Mucosa of descending colon (tissue), 3 donors: ENCODE results near the gene NTNG1. TPM values are rescaled to one million over a fixed set of nuclear protein-coding genes. Genes with fewer than 3 reads are reported as not detected.
"Not testable (repeated sequence)": the region's sequence is repeated elsewhere in the genome, so short reads cannot be mapped to it uniquely, and the experiment has no call there.

Experiments
- ATAC-seq: fragments of 200-7000 bp; cut with Tn5 transposase; one replicate; pipeline ENCODE4 v1.9.1; 2020; ENCODE audit warnings: mild to moderate bottlenecking, moderate library complexity
- DNase-seq, 3 donors: peaks; one replicate each; pipeline ENCODE4 v3.0.0-alpha.2; 2020
- H3K36me3 ChIP-seq: fragments of 200-600 bp; one replicate; pipeline ENCODE4 v1.8.0; 2021; ENCODE audit warnings: low read depth, mild to moderate bottlenecking
- H3K4me1 ChIP-seq: fragments of 200-600 bp; one replicate; pipeline ENCODE4 v1.8.0; 2021; ENCODE audit warnings: low read depth, mild to moderate bottlenecking
- H3K4me3 ChIP-seq: fragments of 200-600 bp; one replicate; pipeline ENCODE4 v1.8.0; 2021; ENCODE audit warnings: mild to moderate bottlenecking
- H3K9me3 ChIP-seq: fragments of 200-600 bp; one replicate; pipeline ENCODE4 v1.8.0; 2021; ENCODE audit warnings: mild to moderate bottlenecking
- intact Hi-C, 2 donors: fragments of 100-400 bp; cut with DNase I in 1 of 2; cut with micrococcal nuclease in 1 of 2; formaldehyde crosslinking; loops; one replicate each; pipeline versions ENCODE4 v1.11.0 to v1.11.1; 2022; cut with DNase I, micrococcal nuclease
- long read RNA-seq, 2 donors: library from polyadenylated mRNA; unstranded; transcript quantifications; one replicate each; pipeline ENCODE4 v2.0.0, GENCODE V29; 2019 to 2021
- total RNA-seq, 3 donors: library from RNA; stranded (reverse); fragmentation: NEBNext Ultra II Directional in 2 of 3; extraction: Animal tissue kit (Norgen Biotek cat#: 25700) in 2 of 3; gene quantifications; one replicate each; pipeline versions ENCODE4 v1.2.1 to v1.2.4, GENCODE V29; 2021 to 2023
- TF ChIP-seq, protein P1 (sequence below): fragments of 200-600 bp; IDR thresholded peaks from one replicate; pipeline ENCODE4 v1.8.0; 2022; ENCODE audit warnings: antibody characterized with exemption, mild to moderate bottlenecking
- donor health status: DM: no; HTN: no; CAD: no; lungs with moderate emphysema.
- donor health status: DM: no; HTN: no; CAD: no.
- donor health status: DM: no; HTN: yes; CAD: no.

Gene NTNG1
- total RNA-seq = 1 to 10 TPM in 2 of 3 donors, under 1 TPM in 1; 0.23 to 2.5 (median 1.3) TPM
- long read RNA-seq, donor 1, partial matches to known transcripts = 3 of 6 reads
- long read RNA-seq, donor 1, other reads (novel, unspliced or antisense) = 3 of 6 reads
- long read RNA-seq, donor 2, partial matches to known transcripts = 0 of 1 reads
- long read RNA-seq, donor 2, other reads (novel, unspliced or antisense) = 1 of 1 reads

DNA sequence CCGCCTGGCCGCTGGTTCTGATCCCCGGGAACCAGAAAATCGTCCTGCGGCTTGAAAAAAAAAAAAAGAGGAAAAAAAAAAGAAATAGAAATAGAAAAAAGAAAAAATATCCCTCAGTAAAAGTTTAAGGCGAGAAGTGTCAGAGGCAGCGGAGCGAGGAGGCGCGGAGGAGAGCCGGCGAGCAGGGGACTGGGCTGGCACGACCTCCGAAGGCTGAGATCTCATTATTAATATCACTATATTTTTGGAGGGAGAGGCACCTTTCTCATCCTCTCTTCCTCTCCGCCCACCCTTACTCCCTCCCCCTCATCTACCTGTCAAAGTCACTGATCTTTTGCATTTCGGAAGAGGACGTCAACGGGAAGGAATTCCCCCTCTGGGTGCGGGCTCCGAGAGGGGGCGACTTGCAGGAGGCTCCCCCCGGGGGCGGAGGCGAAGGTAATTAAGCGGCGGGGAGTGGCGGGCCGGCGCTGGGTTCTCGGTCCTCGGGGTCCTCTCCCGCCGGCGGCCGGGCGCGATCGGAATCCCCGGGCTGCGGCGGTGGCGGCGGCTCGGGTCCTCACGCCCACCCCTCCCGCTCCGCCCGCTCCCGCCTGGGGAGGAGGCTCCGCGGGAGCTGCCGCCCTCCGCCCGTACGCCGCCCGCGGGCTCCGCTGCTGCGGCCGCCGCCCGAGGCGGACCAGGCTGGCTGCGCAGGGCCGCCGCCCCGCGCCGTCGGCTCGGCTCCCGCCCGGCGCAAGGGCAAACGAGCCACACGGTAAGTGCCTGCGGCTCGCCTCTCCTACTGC lies at the start of gene NTNG1:
Gene NTNG1, plus strand, starts transcription at position 337 of the 788 bp plus-strand sequence.
- peak; percentile 71 for ATAC-seq
- intact Hi-C loops = no loop called here
- no peaks in the 10 kb centered on the region for H3K36me3 ChIP-seq
- H3K4me3 ChIP-seq = no peak within 1 kb of the TSS
- TF ChIP-seq, protein P1, sequence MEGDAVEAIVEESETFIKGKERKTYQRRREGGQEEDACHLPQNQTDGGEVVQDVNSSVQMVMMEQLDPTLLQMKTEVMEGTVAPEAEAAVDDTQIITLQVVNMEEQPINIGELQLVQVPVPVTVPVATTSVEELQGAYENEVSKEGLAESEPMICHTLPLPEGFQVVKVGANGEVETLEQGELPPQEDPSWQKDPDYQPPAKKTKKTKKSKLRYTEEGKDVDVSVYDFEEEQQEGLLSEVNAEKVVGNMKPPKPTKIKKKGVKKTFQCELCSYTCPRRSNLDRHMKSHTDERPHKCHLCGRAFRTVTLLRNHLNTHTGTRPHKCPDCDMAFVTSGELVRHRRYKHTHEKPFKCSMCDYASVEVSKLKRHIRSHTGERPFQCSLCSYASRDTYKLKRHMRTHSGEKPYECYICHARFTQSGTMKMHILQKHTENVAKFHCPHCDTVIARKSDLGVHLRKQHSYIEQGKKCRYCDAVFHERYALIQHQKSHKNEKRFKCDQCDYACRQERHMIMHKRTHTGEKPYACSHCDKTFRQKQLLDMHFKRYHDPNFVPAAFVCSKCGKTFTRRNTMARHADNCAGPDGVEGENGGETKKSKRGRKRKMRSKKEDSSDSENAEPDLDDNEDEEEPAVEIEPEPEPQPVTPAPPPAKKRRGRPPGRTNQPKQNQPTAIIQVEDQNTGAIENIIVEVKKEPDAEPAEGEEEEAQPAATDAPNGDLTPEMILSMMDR = no peak
- DNase-seq = peak in 1 of 3 donors; percentile 18
- H3K4me1 ChIP-seq = peaks cover 17% of the 10 kb centered on the region
- no peaks in the 10 kb centered on the region for H3K9me3 ChIP-seq

DNA sequence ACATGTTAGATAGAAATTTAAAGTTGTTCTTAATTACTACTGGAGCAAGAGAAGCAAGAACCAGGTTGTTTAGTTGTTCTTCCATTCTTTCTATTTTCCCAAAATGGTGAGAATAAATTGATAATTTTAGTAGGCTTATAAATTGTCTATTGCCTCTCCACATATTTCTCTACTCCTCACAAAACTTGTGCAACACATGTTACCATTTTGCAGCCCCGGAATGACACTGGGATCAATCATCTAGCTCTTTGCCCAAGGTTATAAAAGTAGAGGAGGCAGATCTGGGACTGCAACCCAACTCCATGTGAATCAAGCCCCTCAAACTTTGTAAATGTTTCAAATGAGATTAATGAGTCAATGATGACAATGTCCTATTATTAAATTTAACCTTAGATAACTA lies 49.4 kb upstream of the NTNG1 start:
- H3K9me3 ChIP-seq = no peaks in the 10 kb centered on the region
- ATAC-seq = no peak
- DNase-seq = no peak
- intact Hi-C loops = no loop called here
- no peaks in the 10 kb centered on the region for H3K4me1 ChIP-seq
- H3K36me3 ChIP-seq = no peaks in the 10 kb centered on the region
- no peak overlapping the region for H3K4me3 ChIP-seq
- TF ChIP-seq, protein P1 = no peak

DNA sequence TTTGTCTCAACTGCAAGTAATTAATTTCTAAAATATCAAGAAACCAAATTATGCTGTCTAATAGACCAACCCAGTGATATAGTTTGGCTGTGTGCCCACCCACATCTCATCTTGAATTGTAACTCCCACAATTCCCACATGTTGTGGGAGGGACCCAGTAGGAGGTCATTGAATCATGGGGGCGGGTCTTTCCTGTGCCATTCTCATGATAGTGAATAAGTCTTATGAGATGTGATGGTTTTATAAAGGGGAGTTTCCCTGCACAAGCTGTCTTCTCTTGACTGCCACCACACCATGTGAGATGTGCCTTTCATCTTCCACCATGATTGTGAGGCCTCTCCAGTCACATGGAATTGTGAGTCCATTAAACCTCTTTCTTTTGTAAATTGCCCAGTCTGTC lies 47.4 kb upstream of the NTNG1 start:
- H3K4me3 ChIP-seq, ATAC-seq, intact Hi-C loops, H3K4me1 ChIP-seq, H3K9me3 ChIP-seq, H3K36me3 ChIP-seq, DNase-seq: not testable (repeated sequence)

DNA sequence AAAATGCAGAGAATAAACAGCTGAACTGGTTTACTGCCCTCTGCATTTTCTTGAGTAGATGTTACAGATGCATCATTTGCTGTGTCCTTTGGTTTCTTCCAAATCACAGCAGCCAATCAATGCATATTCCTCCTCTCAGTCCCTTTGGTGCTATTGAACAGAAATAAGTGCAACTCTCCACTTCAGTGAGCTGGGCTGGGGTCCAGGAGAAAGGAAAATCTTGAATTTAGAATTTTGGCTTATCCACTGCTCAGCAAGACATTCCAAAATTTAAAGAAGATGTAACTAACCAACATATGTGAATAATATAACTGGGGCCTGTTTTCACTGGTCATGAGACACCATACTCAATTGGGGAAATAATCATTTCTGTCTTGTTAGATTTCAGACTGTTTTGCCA lies 45.2 kb upstream of the NTNG1 start:
- H3K36me3 ChIP-seq = no peaks in the 10 kb centered on the region
- intact Hi-C loops = no loop called here
- no peaks in the 10 kb centered on the region for H3K4me1 ChIP-seq
- TF ChIP-seq, protein P1 = no peak
- no peak overlapping the region for H3K4me3 ChIP-seq
- DNase-seq = no peak
- no peaks in the 10 kb centered on the region for H3K9me3 ChIP-seq
- ATAC-seq = no peak

DNA sequence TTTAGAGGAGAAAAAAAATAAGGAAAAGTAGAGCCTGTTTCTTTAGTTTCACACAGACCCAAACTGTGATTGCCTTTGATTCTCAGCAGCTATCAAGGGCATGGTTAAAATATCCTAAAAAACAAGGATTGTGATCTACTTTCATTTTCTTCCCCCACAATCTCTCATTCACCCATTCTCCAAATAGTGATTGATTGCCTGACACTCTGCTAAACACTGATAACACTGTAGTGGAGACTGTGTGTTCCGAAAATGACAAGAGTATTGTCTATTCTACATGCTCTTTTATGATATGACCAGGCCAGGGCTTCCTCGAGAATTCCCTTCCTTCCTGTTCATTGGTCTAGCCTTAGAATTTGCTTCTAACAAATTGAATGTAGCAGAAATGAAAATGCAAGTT lies 44.1 kb upstream of the NTNG1 start:
- Histone ChIP-seq H3K36me3 (no peaks in the 10 kb centered on the region), H3K9me3 (no peaks in the 10 kb centered on the region), H3K4me3 (no peak overlapping the region), H3K4me1 (no peaks in the 10 kb centered on the region)
- intact Hi-C loops = no loop called here
- DNase-seq = no peak
- ATAC-seq = no peak
- TF ChIP-seq, protein P1 = no peak

DNA sequence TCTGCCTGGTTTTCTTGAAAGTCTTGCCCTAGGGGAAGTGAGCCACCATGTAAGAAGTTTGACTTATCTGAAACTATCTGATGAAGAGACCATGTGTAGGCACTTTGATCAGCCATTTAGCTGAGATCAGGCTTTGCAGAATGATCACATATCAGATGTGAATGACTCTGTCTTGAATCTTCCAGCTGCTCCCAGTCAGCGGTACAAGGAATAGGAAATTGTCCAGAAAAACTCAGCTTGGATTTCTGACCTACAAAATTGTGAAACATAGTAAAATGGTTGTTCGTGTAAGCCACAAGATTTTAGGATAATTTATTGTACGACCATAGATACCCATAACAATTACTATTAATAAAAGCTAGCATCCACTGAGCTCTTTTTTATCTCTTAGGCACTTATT lies 41.9 kb upstream of the NTNG1 start:
- no peaks in the 10 kb centered on the region for H3K9me3 ChIP-seq
- H3K4me3 ChIP-seq = no peak overlapping the region
- intact Hi-C loops = no loop called here
- no peaks in the 10 kb centered on the region for H3K36me3 ChIP-seq
- no peak for ATAC-seq
- H3K4me1 ChIP-seq = no peaks in the 10 kb centered on the region
- DNase-seq = no peak
- TF ChIP-seq, protein P1 = no peak
